Large intestine (tissue), 3 donors: ENCODE results near the gene SOX13. TPM values are rescaled to one million over a fixed set of nuclear protein-coding genes. Genes with fewer than 3 reads are reported as not detected.

ENCODE experiments used
- DNase-seq, 2 donors: peaks; one replicate each; pipeline versions ENCODE4 v3.0.0 to v3.0.0-alpha.2; 2013
- H3K27ac ChIP-seq: one replicate; pipeline ENCODE4 v1.5.1; 2013; ENCODE audit warnings: low read length
- H3K27me3 ChIP-seq: 2 replicates; pipeline ENCODE4 v1.6.1; 2013; ENCODE audit warnings: low read length; ENCODE audit not compliant: control insufficient read depth, insufficient read depth
- H3K36me3 ChIP-seq: 2 replicates; pipeline ENCODE4 v1.6.1; 2013; ENCODE audit warnings: low read length; ENCODE audit not compliant: control insufficient read depth, insufficient read depth
- H3K4me1 ChIP-seq: one replicate; pipeline ENCODE4 v1.6.1; 2013; ENCODE audit warnings: low read length; ENCODE audit not compliant: control insufficient read depth, insufficient read depth
- H3K4me3 ChIP-seq: one replicate; pipeline ENCODE4 v1.5.1; 2013; ENCODE audit warnings: low read length
- H3K9me3 ChIP-seq: one replicate; pipeline ENCODE4 v1.6.1; 2013; ENCODE audit warnings: mild to moderate bottlenecking, low read depth, low read length, moderate library complexity; ENCODE audit not compliant: control insufficient read depth
- WGBS: methylation state at CpG from one replicate; pipeline ENCODE4 v1.1.5; 2013; ENCODE audit warnings: low lambda C conversion rate; ENCODE audit not compliant: insufficient coverage; 5-methylcytosine and 5-hydroxymethylcytosine counted together
- polyA plus RNA-seq: library from polyadenylated mRNA; unstranded; fragments of 120-200 nt; gene quantifications from one replicate; pipeline ENCODE4 v1.2.1, GENCODE V29; 2013

Gene SOX13
- polyA plus RNA-seq, 1 donor, result 34.0 TPM

DNA sequence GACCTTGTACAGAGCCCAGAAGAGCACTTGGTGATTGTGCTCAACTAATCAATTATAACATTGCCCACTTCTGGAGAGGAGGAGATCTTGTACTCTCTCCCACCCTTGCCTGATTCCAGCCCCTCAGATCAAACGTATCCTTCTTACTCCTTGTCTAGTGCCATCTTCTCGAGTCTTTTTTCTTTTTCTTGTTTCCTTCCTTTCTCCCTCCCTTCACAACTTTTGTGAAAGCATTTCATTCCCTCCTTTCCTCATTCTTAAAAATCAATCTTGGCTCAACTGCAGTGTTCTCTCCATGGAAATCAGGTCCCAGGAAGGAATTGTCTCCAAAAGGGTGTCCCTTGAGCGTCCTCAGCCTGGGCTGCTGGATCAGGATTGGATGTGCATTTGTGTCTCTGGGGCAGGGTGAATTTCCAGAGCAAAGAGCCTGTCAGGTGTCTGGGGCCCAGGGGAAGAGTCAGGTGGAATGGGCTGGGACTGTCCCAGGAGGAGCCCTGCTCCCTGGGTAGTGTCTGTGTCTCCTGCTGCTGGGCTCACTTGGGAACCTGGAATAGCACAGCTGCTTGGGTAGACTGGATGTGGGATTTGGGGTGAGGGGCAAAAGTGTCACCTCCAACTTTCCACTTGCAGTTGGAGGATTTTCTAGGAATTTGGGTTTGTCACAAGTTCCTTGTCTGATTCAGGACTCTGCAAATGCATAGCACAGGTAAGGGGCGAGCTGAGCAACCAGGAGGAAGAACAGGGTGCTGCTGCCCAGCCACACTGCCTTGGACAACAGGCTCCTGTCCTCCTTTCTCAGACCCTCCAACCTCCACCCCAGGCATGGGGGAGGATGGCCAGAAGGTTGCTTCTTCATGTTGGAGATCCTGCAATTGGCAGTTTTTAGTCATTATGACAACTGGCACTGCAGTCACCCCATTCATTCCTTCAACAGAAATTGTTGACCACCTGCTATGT lies 3.3 kb downstream of the SOX13 start:
- Histone ChIP-seq H3K27ac (peak overlapping the region; percentile 84), H3K4me1 (peaks cover 47% of the 10 kb centered on the region), H3K9me3 (peaks cover 4% of the 10 kb centered on the region), H3K36me3 (no peaks in the 10 kb centered on the region), H3K4me3 (peak overlapping the region; percentile 87), H3K27me3 (peaks cover 2% of the 10 kb centered on the region)
- WGBS, result 86% methylated on average over 2 of the region's 4 CpGs
- DNase-seq, result peak; percentile 60 to 73

GRCh38 chr1:204076891-204077290 lies 4.0 kb downstream of the SOX13 start:
- no CpG with 5 or more reads among the region's 1 CpG for WGBS
- Histone ChIP-seq H3K27ac (peak overlapping the region; percentile 37), H3K36me3 (no peaks in the 10 kb centered on the region), H3K4me1 (peaks cover 54% of the 10 kb centered on the region), H3K9me3 (peaks cover 4% of the 10 kb centered on the region), H3K27me3 (no peaks in the 10 kb centered on the region), H3K4me3 (no peak overlapping the region)
- no peak for DNase-seq

GRCh38 chr1:204077979-204078696 lies 5.2 kb downstream of the SOX13 start:
- DNase-seq, result no peak
- 47% methylated on average over 3 of the region's 17 CpGs for WGBS
- H3K4me1 ChIP-seq, result peaks cover 63% of the 10 kb centered on the region

GRCh38 chr1:204079608-204079999 lies 6.7 kb downstream of the SOX13 start:
- Histone ChIP-seq H3K27ac (peak overlapping the region; percentile 68), H3K4me3 (no peak overlapping the region), H3K36me3 (no peaks in the 10 kb centered on the region), H3K27me3 (no peaks in the 10 kb centered on the region), H3K9me3 (no peaks in the 10 kb centered on the region), H3K4me1 (peaks cover 78% of the 10 kb centered on the region)
- DNase-seq, result no peak
- no CpG with 5 or more reads among the region's 3 CpGs for WGBS

More at GRCh38 chr1:204077979-204078696, 5.2 kb downstream of the SOX13 start:
- no peaks in the 10 kb centered on the region for H3K27me3 ChIP-seq
- H3K9me3 ChIP-seq, result peaks cover 4% of the 10 kb centered on the region
- H3K4me3 ChIP-seq, result no peak overlapping the region
- no peaks in the 10 kb centered on the region for H3K36me3 ChIP-seq
- no peak overlapping the region for H3K27ac ChIP-seq

DNA sequence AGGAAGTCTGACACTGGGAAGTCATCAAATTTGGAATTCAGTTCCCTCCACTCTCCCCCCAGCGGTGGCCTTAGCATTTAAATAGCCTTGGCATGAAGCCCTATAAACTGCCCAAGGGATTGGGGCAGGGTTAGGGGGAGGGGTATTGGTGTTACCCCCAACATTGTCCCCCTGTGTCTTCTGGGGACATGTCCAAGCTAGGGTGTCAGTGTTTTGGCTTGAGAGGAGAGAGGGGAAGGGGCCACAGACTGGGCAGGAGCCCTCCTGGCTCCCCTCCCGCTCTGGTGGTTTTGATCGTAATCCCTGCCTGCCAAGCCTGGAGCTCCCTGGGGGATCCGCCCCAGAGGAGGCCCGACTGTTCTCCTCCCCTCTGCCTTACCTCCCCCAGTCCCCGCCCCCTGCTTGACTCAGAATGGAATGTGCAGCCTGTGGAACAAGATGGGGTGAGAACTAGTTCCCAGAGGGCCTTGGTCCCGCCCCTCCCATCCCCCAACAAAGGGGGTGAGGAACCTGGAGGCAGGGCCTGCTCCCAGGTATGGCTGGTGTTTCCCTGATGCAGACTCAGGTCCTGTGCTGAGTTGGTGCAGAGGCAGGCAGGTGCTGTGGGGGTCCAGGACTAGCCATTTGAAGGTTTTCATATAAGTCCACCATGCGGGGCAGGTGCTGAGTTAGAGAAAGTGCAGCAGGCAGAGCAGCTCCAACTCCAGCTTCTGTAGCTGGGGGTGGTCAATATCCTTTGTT lies 7.4 kb downstream of the SOX13 start:
- peaks cover 84% of the 10 kb centered on the region for H3K4me1 ChIP-seq
- WGBS, result no CpG with 5 or more reads among the region's 8 CpGs
- H3K4me3 ChIP-seq, result no peak overlapping the region
- H3K27ac ChIP-seq, result peak overlapping the region; percentile 68
- no peaks in the 10 kb centered on the region for H3K9me3 ChIP-seq
- peak; percentile 94 to 95 for DNase-seq
- no peaks in the 10 kb centered on the region for H3K36me3 ChIP-seq
- no peaks in the 10 kb centered on the region for H3K27me3 ChIP-seq

- WGBS, result 63% methylated on average over 2 of the region's 13 CpGs
- Histone ChIP-seq H3K27me3 (no peaks in the 10 kb centered on the region), H3K36me3 (no peaks in the 10 kb centered on the region), H3K27ac (no peak overlapping the region), H3K9me3 (no peaks in the 10 kb centered on the region), H3K4me3 (no peak overlapping the region), H3K4me1 (peaks cover 80% of the 10 kb centered on the region)
- no peak for DNase-seq
These were observed 8.4 kb downstream of the SOX13 start for GRCh38 chr1:204081164-204081790.

GRCh38 chr1:204081791-204082513 lies 9.0 kb downstream of the SOX13 start:
- Histone ChIP-seq H3K27me3 (no peaks in the 10 kb centered on the region), H3K4me1 (peaks cover 73% of the 10 kb centered on the region), H3K27ac (no peak overlapping the region), H3K4me3 (no peak overlapping the region), H3K9me3 (no peaks in the 10 kb centered on the region), H3K36me3 (no peaks in the 10 kb centered on the region)
- DNase-seq, result no peak
- WGBS, result no CpG with 5 or more reads among the region's 8 CpGs

GRCh38 chr1:204083491-204083890 lies 10.6 kb downstream of the SOX13 start:
- Histone ChIP-seq H3K4me1 (peaks cover 67% of the 10 kb centered on the region), H3K27me3 (no peaks in the 10 kb centered on the region), H3K36me3 (no peaks in the 10 kb centered on the region), H3K4me3 (no peak overlapping the region), H3K27ac (peak overlapping the region; percentile 92), H3K9me3 (no peaks in the 10 kb centered on the region)
- no peak for DNase-seq
- WGBS, result no CpG with 5 or more reads among the region's 7 CpGs

GRCh38 chr1:204084247-204084772 lies 11.4 kb downstream of the SOX13 start:
- WGBS, result no CpG with 5 or more reads among the region's 4 CpGs

More at GRCh38 chr1:204084247-204084772, 11.4 kb downstream of the SOX13 start:
- peak; percentile 60 to 82 for DNase-seq
- H3K27ac ChIP-seq, result peak overlapping the region; percentile 92
- peaks cover 69% of the 10 kb centered on the region for H3K4me1 ChIP-seq
- H3K4me3 ChIP-seq, result no peak overlapping the region
- H3K9me3 ChIP-seq, result no peaks in the 10 kb centered on the region
- no peaks in the 10 kb centered on the region for H3K36me3 ChIP-seq
- H3K27me3 ChIP-seq, result no peaks in the 10 kb centered on the region
